ENCODE data around the gene DDX23.
A peak's percentile ranks its signal among the peaks of the same experiment; 100 is the strongest.

Gene DDX23

GRCh38 chr12:48795550-48796455 is 56.2 kb downstream of the DDX23 start:
- DNase-seq (ENCODE audit: low read depth): peak; percentile 59

- DNase-seq (ENCODE audit: low read depth): no peak
These were observed 57.1 kb downstream of the DDX23 start for GRCh38 chr12:48794870-48795269.

- no peak for DNase-seq (ENCODE audit: low read depth)
These were observed 58.3 kb downstream of the DDX23 start for GRCh38 chr12:48793696-48794095.

- DNase-seq (ENCODE audit: low read depth): no peak
These were observed 62.1 kb downstream of the DDX23 start for GRCh38 chr12:48789858-48790326.

- DNase-seq (ENCODE audit: low read depth): no peak
These were observed 62.8 kb downstream of the DDX23 start, which contains the start of gene ADCY6 for GRCh38 chr12:48788854-48789775. Gene ADCY6 (minus strand): TSS chr12:48789089. CDS start chr12:48783434, 5,655 bp downstream.

- no peak for DNase-seq (ENCODE audit: low read depth)
These were observed 63.5 kb downstream of the DDX23 start for GRCh38 chr12:48788524-48788853.

GRCh38 chr12:48787791-48788523 is 64.0 kb downstream of the DDX23 start:
- DNase-seq (ENCODE audit: low read depth): no peak

- DNase-seq (ENCODE audit: low read depth): no peak
These were observed 65.1 kb downstream of the DDX23 start for GRCh38 chr12:48786591-48787544.

GRCh38 chr12:48783432-48783831 is 68.5 kb downstream of the DDX23 start:
- no peak for DNase-seq (ENCODE audit: low read depth)

- DNase-seq (ENCODE audit: low read depth): no peak
These were observed 69.2 kb downstream of the DDX23 start for GRCh38 chr12:48782457-48783395.

- no peak for DNase-seq (ENCODE audit: low read depth)
These were observed 70.1 kb downstream of the DDX23 start for GRCh38 chr12:48781750-48782456.

GRCh38 chr12:48780381-48781025 is 71.5 kb downstream of the DDX23 start:
- no peak for DNase-seq (ENCODE audit: low read depth)

GRCh38 chr12:48779869-48780268 is 72.1 kb downstream of the DDX23 start:
- peak; percentile 86 for DNase-seq (ENCODE audit: low read depth)
